NCI-H345 (cell line): Measurements from ENCODE around the gene SSTR1.

ENCODE experiments used
- DNase-seq: peaks from one replicate; lab custom pipeline; 2025; lab: John Stamatoyannopoulos, UW

Gene SSTR1

GRCh38 chr14:38203929-38204718 lies 3.6 kb upstream of the SSTR1 start:
- DNase-seq: no peak

GRCh38 chr14:38204719-38205115 lies 3.0 kb upstream of the SSTR1 start:
- DNase-seq: no peak

- no peak for DNase-seq
These were observed 2.4 kb upstream of the SSTR1 start for GRCh38 chr14:38205119-38205813.

- no peak for DNase-seq
These were observed 1.6 kb upstream of the SSTR1 start for GRCh38 chr14:38205949-38206665.

GRCh38 chr14:38206689-38207376 lies 871 bp upstream of the SSTR1 start:
- DNase-seq: no peak

GRCh38 chr14:38207377-38207735 lies 348 bp upstream of the SSTR1 start:
- no peak for DNase-seq

GRCh38 chr14:38208618-38209562 lies 1.2 kb downstream of the SSTR1 start:
- DNase-seq: peak; percentile 58

- DNase-seq: no peak
These were observed 2.2 kb downstream of the SSTR1 start for GRCh38 chr14:38209572-38210557.

- DNase-seq: no peak
These were observed 3.0 kb downstream of the SSTR1 start for GRCh38 chr14:38210587-38211216.

GRCh38 chr14:38211255-38211735 lies 3.6 kb downstream of the SSTR1 start:
- no peak for DNase-seq

- no peak for DNase-seq
These were observed 4.4 kb downstream of the SSTR1 start for GRCh38 chr14:38212111-38212510.

- no peak for DNase-seq
These were observed 5.3 kb downstream of the SSTR1 start for GRCh38 chr14:38213001-38213400.

- DNase-seq: no peak
These were observed 9.8 kb downstream of the SSTR1 start for GRCh38 chr14:38217553-38217952.

GRCh38 chr14:38221077-38221476 lies 13.4 kb downstream of the SSTR1 start:
- no peak for DNase-seq

- DNase-seq: no peak
These were observed 16.6 kb downstream of the SSTR1 start for GRCh38 chr14:38224338-38224737.

GRCh38 chr14:38225946-38226345 lies 18.2 kb downstream of the SSTR1 start:
- DNase-seq: no peak

- DNase-seq: no peak
These were observed 18.7 kb downstream of the SSTR1 start for GRCh38 chr14:38226366-38226765.

GRCh38 chr14:38233218-38233617 lies 25.5 kb downstream of the SSTR1 start:
- DNase-seq: no peak

GRCh38 chr14:38238332-38238731 lies 30.6 kb downstream of the SSTR1 start:
- no peak for DNase-seq
